ENCODE results near the gene NFKBIL1. TPM values are rescaled to one million over a fixed set of nuclear protein-coding genes. Genes with fewer than 3 reads are reported as not detected.
A peak's percentile ranks its signal among the peaks of the same experiment; 100 is the strongest.

The NFKBIL1 gene
- total and polyA plus RNA-seq, 10 of the 15 experiments (the other 5 are each of a cell fraction or from before 2014, with no cell fraction given) = 0.19 to 15.1 (median 7.0) TPM

DNA sequence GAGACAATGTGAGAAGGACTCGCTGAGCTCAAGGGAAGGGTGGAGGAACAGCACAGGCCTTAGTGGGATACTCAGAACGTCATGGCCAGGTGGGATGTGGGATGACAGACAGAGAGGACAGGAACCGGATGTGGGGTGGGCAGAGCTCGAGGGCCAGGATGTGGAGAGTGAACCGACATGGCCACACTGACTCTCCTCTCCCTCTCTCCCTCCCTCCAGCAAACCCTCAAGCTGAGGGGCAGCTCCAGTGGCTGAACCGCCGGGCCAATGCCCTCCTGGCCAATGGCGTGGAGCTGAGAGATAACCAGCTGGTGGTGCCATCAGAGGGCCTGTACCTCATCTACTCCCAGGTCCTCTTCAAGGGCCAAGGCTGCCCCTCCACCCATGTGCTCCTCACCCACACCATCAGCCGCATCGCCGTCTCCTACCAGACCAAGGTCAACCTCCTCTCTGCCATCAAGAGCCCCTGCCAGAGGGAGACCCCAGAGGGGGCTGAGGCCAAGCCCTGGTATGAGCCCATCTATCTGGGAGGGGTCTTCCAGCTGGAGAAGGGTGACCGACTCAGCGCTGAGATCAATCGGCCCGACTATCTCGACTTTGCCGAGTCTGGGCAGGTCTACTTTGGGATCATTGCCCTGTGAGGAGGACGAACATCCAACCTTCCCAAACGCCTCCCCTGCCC, 29.6 kb downstream of the NFKBIL1 start (continued):
- TF ChIP-seq, protein P1, sequence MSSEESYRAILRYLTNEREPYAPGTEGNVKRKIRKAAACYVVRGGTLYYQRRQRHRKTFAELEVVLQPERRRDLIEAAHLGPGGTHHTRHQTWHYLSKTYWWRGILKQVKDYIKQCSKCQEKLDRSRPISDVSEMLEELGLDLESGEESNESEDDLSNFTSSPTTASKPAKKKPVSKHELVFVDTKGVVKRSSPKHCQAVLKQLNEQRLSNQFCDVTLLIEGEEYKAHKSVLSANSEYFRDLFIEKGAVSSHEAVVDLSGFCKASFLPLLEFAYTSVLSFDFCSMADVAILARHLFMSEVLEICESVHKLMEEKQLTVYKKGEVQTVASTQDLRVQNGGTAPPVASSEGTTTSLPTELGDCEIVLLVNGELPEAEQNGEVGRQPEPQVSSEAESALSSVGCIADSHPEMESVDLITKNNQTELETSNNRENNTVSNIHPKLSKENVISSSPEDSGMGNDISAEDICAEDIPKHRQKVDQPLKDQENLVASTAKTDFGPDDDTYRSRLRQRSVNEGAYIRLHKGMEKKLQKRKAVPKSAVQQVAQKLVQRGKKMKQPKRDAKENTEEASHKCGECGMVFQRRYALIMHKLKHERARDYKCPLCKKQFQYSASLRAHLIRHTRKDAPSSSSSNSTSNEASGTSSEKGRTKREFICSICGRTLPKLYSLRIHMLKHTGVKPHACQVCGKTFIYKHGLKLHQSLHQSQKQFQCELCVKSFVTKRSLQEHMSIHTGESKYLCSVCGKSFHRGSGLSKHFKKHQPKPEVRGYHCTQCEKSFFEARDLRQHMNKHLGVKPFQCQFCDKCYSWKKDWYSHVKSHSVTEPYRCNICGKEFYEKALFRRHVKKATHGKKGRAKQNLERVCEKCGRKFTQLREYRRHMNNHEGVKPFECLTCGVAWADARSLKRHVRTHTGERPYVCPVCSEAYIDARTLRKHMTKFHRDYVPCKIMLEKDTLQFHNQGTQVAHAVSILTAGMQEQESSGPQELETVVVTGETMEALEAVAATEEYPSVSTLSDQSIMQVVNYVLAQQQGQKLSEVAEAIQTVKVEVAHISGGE (CRISPR knock-in tag; IDR thresholded peaks at IDR 0.05) = 0 out of 2 replicates have a peak, but pooled peaks have one; percentile 23
- TF ChIP-seq, protein P2, sequence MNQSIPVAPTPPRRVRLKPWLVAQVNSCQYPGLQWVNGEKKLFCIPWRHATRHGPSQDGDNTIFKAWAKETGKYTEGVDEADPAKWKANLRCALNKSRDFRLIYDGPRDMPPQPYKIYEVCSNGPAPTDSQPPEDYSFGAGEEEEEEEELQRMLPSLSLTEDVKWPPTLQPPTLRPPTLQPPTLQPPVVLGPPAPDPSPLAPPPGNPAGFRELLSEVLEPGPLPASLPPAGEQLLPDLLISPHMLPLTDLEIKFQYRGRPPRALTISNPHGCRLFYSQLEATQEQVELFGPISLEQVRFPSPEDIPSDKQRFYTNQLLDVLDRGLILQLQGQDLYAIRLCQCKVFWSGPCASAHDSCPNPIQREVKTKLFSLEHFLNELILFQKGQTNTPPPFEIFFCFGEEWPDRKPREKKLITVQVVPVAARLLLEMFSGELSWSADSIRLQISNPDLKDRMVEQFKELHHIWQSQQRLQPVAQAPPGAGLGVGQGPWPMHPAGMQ (IDR thresholded peaks at IDR 0.05; ENCODE audit: borderline replicate concordance) = no peak
- no peak for TF ChIP-seq ZSCAN29 (IDR thresholded peaks at IDR 0.05)
- TF ChIP-seq, protein P3, sequence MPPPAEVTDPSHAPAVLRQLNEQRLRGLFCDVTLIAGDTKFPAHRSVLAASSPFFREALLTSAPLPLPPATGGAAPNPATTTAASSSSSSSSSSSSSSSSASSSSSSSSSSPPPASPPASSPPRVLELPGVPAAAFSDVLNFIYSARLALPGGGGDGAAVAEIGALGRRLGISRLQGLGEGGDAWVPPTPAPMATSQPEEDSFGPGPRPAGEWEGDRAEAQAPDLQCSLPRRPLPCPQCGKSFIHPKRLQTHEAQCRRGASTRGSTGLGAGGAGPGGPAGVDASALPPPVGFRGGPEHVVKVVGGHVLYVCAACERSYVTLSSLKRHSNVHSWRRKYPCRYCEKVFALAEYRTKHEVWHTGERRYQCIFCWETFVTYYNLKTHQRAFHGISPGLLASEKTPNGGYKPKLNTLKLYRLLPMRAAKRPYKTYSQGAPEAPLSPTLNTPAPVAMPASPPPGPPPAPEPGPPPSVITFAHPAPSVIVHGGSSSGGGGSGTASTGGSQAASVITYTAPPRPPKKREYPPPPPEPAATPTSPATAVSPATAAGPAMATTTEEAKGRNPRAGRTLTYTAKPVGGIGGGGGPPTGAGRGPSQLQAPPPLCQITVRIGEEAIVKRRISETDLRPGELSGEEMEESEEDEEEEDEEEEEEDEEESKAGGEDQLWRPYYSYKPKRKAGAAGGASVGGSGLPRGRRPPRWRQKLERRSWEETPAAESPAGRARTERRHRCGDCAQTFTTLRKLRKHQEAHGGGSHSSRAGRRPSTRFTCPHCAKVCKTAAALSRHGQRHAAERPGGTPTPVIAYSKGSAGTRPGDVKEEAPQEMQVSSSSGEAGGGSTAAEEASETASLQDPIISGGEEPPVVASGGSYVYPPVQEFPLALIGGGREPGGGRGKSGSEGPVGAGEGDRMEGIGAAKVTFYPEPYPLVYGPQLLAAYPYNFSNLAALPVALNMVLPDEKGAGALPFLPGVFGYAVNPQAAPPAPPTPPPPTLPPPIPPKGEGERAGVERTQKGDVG (CRISPR knock-in tag; IDR thresholded peaks at IDR 0.05) = no peak
- TF ChIP-seq HDGF (IDR thresholded peaks at IDR 0.05) = peak; percentile 95
- TF ChIP-seq, protein P4, sequence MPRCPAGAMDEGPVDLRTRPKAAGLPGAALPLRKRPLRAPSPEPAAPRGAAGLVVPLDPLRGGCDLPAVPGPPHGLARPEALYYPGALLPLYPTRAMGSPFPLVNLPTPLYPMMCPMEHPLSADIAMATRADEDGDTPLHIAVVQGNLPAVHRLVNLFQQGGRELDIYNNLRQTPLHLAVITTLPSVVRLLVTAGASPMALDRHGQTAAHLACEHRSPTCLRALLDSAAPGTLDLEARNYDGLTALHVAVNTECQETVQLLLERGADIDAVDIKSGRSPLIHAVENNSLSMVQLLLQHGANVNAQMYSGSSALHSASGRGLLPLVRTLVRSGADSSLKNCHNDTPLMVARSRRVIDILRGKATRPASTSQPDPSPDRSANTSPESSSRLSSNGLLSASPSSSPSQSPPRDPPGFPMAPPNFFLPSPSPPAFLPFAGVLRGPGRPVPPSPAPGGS (IDR thresholded peaks at IDR 0.05; ENCODE audit: borderline replicate concordance, insufficient read depth, low read depth, low read length, poor library complexity, severe bottlenecking) = no peak
- TF ChIP-seq DPF2 (IDR thresholded peaks at IDR 0.05) = peak; percentile 54; the same call in 1 of the 2 replicates
- TF ChIP-seq MEF2B (IDR thresholded peaks at IDR 0.05; ENCODE audit: partially characterized antibody, poor library complexity, severe bottlenecking) = no peak
- no peak for TF ChIP-seq ZNF274 (IDR thresholded peaks at IDR 0.05; ENCODE audit: insufficient read depth, insufficient read length)
- no peak for TF ChIP-seq ZNF207 (IDR thresholded peaks at IDR 0.05; ENCODE audit: borderline replicate concordance)
- TF ChIP-seq POLR2AphosphoS5 (IDR thresholded peaks at IDR 0.05; ENCODE audit: low read length) = peak; percentile 77
- no peak for TF ChIP-seq SREBF2 (IDR thresholded peaks at IDR 0.05; ENCODE audit: low read length)
- TF ChIP-seq NFYB (IDR thresholded peaks at IDR 0.05; ENCODE audit: insufficient read depth, low read depth, low read length) = peak; percentile 46; the same call in 1 of the 2 replicates
- TF ChIP-seq, protein P5, sequence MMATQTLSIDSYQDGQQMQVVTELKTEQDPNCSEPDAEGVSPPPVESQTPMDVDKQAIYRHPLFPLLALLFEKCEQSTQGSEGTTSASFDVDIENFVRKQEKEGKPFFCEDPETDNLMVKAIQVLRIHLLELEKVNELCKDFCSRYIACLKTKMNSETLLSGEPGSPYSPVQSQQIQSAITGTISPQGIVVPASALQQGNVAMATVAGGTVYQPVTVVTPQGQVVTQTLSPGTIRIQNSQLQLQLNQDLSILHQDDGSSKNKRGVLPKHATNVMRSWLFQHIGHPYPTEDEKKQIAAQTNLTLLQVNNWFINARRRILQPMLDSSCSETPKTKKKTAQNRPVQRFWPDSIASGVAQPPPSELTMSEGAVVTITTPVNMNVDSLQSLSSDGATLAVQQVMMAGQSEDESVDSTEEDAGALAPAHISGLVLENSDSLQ (IDR thresholded peaks at IDR 0.05) = peak; percentile 87
